H1 (cell line): Measurements from ENCODE around the gene C1QTNF4. TPM values are rescaled to one million over a fixed set of nuclear protein-coding genes. Genes with fewer than 3 reads are reported as not detected.

Experiments
- BCL11A ChIP-seq, 2 experiments: IDR thresholded peaks; one replicate each; pipeline ENCODE4 v1.6.1; 2011; ENCODE audit warnings: low read depth in 2 of 2, low read length in 2 of 2, mild to moderate bottlenecking in 2 of 2
- CEBPB ChIP-seq: IDR thresholded peaks from 2 replicates; pipeline ENCODE4 v1.6.1; 2012; ENCODE audit warnings: low read depth, low read length
- CHD2 ChIP-seq: IDR thresholded peaks from 2 replicates; pipeline ENCODE4 v1.6.1; 2012; ENCODE audit warnings: low read length, improper control_type of control experiment
- FOSL1 ChIP-seq: IDR thresholded peaks from 2 replicates; pipeline ENCODE4 v1.6.1; 2011; ENCODE audit warnings: mild to moderate bottlenecking, low read depth, low read length, moderate library complexity; ENCODE audit not compliant: insufficient read depth
- GTF2F1 ChIP-seq: IDR thresholded peaks from 2 replicates; pipeline ENCODE4 v1.6.1; 2012; ENCODE audit warnings: low read depth, low read length, improper control_type of control experiment, borderline replicate concordance
- HDAC6 ChIP-seq: IDR thresholded peaks from one replicate; pipeline ENCODE4 v1.7.1; 2012; ENCODE audit warnings: low read depth, mild to moderate bottlenecking, inconsistent platforms, low read length, moderate library complexity
- JUN ChIP-seq: IDR thresholded peaks from 2 replicates; pipeline ENCODE4 v1.6.1; 2011; ENCODE audit warnings: low read depth, mild to moderate bottlenecking, improper control_type of control experiment, low read length
- KDM5A ChIP-seq: fragments of 200-600 bp; IDR thresholded peaks from 2 replicates; pipeline ENCODE4 v1.7.1; 2012; ENCODE audit warnings: mild to moderate bottlenecking, low read length, inconsistent platforms, mixed read lengths
- POLR2A ChIP-seq, 2 experiments: IDR thresholded peaks; 1 replicate in 1 of 2; 2 replicates in 1 of 2; pipeline ENCODE4 v1.6.1; 2011; ENCODE audit warnings: low read depth in 2 of 2, low read length in 2 of 2, mild to moderate bottlenecking in 2 of 2; ENCODE audit errors: control extremely low read depth in 1 of 2
- POLR2AphosphoS5 ChIP-seq: IDR thresholded peaks from 2 replicates; pipeline ENCODE4 v1.6.1; 2011; ENCODE audit warnings: low read depth, low read length
- RXRA ChIP-seq: IDR thresholded peaks from 2 replicates; pipeline ENCODE4 v1.6.1; 2011; ENCODE audit warnings: low read depth, mild to moderate bottlenecking, low read length, moderate library complexity; ENCODE audit not compliant: insufficient read depth
- polyA plus RNA-seq, 7 experiments: library from polyadenylated mRNA; depleted of rRNA in 3 of 7; stranded (reverse) in 5 of 7; unstranded in 2 of 7; fragments of >200 nt in 5 of 7; fragments of 200-250 nt in 2 of 7; gene quantifications; 1 replicate in 5 of 7; 2 replicates in 1 of 7; 4 replicates in 1 of 7; pipeline versions ENCODE4 v1.2.1 to v1.2.3, GENCODE V29; 2011 to 2013; ENCODE audit warnings: missing spikeins in 2 of 7, mixed read lengths in 2 of 7
- total RNA-seq: library from RNA; stranded (reverse); fragmentation: NEBNext Ultra II Directional; extraction: Animal tissue kit (Norgen Biotek cat#: 25700); gene quantifications from 2 replicates; pipeline ENCODE4 v1.2.1, GENCODE V29; 2021
- TF ChIP-seq, protein P1 (sequence below): fragments of 300-600 bp; sonication (generic); IDR thresholded peaks from 2 replicates; pipeline ENCODE4 v1.7.1; 2012; ENCODE audit warnings: low read length, moderate library complexity, mild to moderate bottlenecking, inconsistent platforms; ENCODE audit not compliant: insufficient replicate concordance

Gene C1QTNF4
- total and polyA plus RNA-seq, 2 of the 8 experiments (the other 6 are each of a cell fraction or from before 2014, with no cell fraction given) = 3.9 to 6.0 TPM

DNA sequence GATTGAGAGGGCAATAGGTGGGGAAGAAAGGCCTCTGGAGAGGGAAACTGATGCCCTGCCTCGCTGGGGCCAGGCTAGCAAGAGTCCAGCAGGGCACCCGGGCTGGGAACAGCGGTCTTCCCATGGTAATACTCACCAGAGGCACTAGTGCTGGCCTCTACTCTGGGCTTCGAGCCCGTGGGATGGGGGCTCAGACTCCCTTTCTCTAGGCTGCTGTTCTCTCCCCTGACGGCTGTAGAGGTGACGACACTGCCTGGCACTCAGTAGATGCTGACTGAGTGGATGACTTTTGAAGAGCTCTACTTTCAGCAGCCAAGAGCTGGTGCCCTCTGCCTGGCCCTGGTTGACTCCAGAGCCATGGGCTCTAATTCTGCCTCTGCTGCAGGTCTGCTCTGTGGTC, 818 bp upstream of the C1QTNF4 start (continued):
- TF ChIP-seq, protein P1, sequence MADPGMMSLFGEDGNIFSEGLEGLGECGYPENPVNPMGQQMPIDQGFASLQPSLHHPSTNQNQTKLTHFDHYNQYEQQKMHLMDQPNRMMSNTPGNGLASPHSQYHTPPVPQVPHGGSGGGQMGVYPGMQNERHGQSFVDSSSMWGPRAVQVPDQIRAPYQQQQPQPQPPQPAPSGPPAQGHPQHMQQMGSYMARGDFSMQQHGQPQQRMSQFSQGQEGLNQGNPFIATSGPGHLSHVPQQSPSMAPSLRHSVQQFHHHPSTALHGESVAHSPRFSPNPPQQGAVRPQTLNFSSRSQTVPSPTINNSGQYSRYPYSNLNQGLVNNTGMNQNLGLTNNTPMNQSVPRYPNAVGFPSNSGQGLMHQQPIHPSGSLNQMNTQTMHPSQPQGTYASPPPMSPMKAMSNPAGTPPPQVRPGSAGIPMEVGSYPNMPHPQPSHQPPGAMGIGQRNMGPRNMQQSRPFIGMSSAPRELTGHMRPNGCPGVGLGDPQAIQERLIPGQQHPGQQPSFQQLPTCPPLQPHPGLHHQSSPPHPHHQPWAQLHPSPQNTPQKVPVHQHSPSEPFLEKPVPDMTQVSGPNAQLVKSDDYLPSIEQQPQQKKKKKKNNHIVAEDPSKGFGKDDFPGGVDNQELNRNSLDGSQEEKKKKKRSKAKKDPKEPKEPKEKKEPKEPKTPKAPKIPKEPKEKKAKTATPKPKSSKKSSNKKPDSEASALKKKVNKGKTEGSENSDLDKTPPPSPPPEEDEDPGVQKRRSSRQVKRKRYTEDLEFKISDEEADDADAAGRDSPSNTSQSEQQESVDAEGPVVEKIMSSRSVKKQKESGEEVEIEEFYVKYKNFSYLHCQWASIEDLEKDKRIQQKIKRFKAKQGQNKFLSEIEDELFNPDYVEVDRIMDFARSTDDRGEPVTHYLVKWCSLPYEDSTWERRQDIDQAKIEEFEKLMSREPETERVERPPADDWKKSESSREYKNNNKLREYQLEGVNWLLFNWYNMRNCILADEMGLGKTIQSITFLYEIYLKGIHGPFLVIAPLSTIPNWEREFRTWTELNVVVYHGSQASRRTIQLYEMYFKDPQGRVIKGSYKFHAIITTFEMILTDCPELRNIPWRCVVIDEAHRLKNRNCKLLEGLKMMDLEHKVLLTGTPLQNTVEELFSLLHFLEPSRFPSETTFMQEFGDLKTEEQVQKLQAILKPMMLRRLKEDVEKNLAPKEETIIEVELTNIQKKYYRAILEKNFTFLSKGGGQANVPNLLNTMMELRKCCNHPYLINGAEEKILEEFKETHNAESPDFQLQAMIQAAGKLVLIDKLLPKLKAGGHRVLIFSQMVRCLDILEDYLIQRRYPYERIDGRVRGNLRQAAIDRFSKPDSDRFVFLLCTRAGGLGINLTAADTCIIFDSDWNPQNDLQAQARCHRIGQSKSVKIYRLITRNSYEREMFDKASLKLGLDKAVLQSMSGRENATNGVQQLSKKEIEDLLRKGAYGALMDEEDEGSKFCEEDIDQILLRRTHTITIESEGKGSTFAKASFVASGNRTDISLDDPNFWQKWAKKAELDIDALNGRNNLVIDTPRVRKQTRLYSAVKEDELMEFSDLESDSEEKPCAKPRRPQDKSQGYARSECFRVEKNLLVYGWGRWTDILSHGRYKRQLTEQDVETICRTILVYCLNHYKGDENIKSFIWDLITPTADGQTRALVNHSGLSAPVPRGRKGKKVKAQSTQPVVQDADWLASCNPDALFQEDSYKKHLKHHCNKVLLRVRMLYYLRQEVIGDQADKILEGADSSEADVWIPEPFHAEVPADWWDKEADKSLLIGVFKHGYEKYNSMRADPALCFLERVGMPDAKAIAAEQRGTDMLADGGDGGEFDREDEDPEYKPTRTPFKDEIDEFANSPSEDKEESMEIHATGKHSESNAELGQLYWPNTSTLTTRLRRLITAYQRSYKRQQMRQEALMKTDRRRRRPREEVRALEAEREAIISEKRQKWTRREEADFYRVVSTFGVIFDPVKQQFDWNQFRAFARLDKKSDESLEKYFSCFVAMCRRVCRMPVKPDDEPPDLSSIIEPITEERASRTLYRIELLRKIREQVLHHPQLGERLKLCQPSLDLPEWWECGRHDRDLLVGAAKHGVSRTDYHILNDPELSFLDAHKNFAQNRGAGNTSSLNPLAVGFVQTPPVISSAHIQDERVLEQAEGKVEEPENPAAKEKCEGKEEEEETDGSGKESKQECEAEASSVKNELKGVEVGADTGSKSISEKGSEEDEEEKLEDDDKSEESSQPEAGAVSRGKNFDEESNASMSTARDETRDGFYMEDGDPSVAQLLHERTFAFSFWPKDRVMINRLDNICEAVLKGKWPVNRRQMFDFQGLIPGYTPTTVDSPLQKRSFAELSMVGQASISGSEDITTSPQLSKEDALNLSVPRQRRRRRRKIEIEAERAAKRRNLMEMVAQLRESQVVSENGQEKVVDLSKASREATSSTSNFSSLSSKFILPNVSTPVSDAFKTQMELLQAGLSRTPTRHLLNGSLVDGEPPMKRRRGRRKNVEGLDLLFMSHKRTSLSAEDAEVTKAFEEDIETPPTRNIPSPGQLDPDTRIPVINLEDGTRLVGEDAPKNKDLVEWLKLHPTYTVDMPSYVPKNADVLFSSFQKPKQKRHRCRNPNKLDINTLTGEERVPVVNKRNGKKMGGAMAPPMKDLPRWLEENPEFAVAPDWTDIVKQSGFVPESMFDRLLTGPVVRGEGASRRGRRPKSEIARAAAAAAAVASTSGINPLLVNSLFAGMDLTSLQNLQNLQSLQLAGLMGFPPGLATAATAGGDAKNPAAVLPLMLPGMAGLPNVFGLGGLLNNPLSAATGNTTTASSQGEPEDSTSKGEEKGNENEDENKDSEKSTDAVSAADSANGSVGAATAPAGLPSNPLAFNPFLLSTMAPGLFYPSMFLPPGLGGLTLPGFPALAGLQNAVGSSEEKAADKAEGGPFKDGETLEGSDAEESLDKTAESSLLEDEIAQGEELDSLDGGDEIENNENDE = no peak
- TF ChIP-seq CHD2 (no peak), KDM5A (no peak), POLR2AphosphoS5 (no peak), POLR2A (IDR thresholded peaks at IDR 0.05; ENCODE audit: control extremely low read depth in 1 of 2, low read depth in 2 of 2, low read length in 2 of 2) (no peak), HDAC6 (no peak), FOSL1 (no peak), RXRA (no peak), GTF2F1 (no peak), BCL11A (IDR thresholded peaks at IDR 0.05; ENCODE audit: low read depth in 2 of 2, low read length in 2 of 2) (no peak), JUN (no peak), CEBPB (no peak)
